HG02884 (cell line): Measurements from ENCODE around the gene MPP2.
"Not testable (repeated sequence)": the region's sequence is repeated elsewhere in the genome, so short reads cannot be mapped to it uniquely, and the experiment has no call there.

ENCODE experiments used
- ATAC-seq: cut with Tn5 transposase; IDR thresholded peaks from one replicate; pipeline ENCODE4 v1.9.1; 2021; ENCODE audit warnings: mild to moderate bottlenecking, moderate library complexity; ENCODE audit not compliant: unreplicated experiment

Gene MPP2

DNA sequence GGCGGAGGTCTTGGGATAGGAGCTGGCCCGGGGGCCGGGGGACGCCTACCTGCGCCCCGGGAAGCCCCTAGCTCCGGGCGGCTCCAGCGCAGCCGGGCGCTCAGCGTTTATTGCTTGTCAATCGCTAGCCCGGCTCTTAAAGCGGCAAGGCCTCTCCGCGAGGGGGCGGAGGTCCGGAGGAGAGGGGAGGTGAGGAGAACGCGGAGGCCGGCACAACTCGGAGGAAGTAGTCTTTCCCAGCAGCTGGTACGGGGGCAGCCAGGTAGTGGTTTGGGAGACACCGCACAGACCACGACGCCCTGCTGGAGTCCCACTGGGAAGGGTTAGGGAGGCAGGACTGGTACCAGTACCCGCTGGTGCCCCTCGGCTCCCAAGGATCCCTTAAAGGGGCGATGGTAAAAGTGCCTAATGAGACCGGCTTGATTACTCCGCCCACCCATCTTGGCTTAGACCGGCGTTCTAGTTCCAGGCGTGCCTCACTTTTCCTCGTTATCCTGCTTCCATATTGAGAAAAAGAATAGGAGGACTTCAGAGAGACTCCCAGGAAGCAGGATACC lies at the start of gene MPP2:
TSS of gene MPP2 (minus strand) at position 112 of the 557 bp plus-strand sequence. CDS start 3,076 bp downstream, outside the sequence.
- no peak for ATAC-seq

DNA sequence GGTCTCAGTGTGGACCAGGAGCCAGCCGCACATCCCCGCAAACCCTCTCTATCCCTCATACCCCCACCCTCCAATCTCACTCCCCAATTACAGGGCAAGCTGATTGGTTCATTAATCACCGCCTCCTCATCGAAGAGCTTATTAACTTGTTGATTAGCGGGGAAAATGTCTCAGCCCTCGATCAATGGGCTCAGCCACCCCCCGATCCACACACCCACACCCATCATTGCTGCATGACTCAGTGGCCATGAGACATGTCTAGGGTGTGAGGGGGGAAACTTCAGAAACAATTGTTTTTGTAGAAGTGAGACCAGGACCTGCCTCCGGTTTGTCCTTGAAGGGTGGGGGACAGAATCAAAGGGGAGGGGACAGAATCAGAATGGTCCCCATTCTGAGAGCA lies 48.9 kb upstream of the MPP2 start:
- no peak for ATAC-seq

GRCh38 chr17:43953746-43954145 lies 46.4 kb upstream of the MPP2 start, which contains the start of gene PYY:
Gene PYY (minus strand): TSS chr17:43953940. CDS start chr17:43953483, 457 bp downstream.
- ATAC-seq, result no peak

- no peak for ATAC-seq
Measured at GRCh38 chr17:43952724-43953666, 45.7 kb upstream of the MPP2 start.

GRCh38 chr17:43952351-43952723 lies 45.0 kb upstream of the MPP2 start:
- ATAC-seq, result no peak

DNA sequence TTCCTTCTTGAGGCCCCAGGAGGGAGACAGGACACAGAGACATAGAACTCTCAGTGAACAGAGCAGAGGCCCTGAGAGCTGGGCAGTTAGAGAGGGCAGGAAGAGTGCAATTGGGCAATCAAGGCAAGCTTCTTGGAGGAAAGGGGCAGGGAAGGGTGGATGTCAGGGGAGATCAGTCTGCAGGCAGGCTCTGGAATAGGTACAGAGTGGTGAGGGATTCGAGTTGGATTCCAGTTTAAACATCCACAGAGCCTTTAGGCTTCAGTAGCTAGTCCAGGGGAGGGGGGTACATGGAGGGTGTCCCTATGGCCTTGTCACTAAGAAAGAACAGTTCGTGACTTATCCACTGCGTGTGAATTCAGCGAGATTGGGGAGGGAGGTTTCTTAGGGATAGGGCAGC lies 44.4 kb upstream of the MPP2 start:
- no peak for ATAC-seq

DNA sequence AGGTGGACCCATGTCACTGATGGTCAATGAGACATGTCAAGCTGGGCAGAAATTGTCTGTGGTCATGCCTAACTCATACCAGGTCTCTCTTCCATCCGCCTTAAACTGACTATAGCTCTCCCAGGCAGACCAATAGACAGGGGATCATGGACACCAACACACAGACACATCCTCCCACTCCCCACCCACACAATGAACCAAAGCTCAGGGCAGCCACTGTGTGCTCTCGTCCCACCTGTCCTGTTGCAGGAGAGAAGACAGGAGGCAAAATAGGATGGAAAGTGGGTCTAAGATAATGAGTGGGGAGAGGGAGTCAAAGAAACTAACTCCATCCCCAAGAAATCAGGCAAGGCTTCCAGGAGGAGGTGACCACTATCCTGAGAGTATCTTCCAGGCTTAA lies 43.2 kb upstream of the MPP2 start:
- no peak for ATAC-seq

DNA sequence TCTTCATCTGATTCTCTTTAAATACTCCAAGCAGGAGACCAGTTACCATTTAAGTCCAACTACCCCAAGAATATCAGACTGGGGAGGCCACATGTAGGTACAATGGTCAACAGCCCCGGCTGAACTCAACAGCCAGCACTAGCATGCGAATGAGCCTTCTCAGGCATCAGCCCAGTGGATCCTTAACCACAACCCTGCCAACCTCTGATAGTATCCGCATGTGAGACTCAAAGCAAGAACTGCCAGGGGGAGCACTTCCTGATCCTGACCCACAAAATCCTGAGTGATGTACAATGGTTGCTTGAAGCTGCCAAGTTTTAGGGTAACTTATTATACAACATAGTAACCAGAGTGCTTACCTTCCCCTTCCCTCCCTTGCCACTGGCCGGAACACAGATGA lies 42.4 kb upstream of the MPP2 start:
- no peak for ATAC-seq

GRCh38 chr17:43946781-43947180 lies 39.4 kb upstream of the MPP2 start:
- ATAC-seq, result no peak

DNA sequence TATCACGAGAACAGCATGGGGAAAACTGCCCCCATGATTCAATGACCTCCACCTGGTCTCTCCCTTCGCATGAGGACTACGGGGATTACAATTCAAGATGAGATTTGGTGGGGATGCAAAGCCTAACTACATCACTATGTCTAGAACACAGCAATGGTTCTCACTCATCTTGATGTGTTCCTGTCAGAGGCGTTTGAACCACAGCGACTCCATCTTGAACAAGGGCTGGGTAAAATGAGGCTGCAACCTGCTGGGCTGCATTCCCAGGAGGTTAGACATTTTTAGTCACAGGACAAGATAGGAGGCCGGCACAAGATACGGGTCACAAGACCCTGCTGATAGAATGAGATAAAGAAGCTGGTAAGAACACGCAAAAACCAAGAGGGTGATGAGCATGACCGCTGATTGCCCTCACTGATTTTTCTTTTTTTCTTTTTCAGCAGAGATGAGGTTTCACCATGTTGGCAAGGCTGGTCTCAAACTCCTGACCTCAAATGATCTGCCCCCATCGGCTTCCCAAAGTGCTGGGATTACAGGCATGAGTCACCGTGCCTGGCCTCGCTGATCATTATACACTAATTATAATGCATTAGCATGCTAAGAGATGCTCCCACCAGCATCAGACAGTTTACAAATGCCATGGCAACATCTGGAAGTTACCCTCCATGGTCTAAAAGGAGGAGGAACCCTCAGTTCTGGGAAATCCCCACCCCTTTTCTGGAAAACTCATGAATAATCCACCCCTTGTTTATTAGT lies 37.9 kb upstream of the MPP2 start:
- no peak for ATAC-seq

DNA sequence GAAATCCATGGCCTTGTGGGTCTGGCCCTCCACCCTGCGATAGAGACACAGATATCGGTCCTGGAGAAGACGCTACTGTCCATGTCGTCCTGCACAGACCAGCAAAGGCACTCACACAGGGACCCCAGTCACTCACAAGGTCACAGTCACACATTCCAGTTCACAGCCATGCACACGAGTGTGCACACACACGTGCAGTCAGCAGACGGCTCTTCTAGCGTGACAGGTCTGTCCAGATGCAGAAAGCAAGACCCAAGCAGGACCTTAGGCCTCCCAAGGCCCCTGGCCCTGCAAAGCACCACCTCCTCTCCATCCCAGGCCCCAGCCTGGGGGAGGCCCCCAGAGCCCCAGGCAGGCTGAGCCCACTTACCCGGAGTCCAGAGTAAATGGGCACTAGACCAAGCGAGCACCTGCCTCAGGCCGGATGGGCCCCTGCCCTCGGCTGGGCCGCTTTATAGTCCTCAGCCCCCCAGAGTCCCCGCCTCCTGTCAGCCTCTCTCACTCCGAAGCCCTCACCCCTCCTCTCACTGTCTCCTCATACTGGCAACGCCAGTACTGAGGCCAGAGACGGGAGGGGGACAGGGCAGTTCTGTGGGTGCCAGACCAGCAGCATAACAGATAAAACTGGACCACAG lies 34.8 kb upstream of the MPP2 start, which contains the start of gene PPY:
TSS of gene PPY (minus strand) at position 426 of the 635 bp plus-strand sequence. CDS start 822 bp downstream, outside the sequence.
- no peak for ATAC-seq

- ATAC-seq, result no peak
Measured at GRCh38 chr17:43940630-43941029, 33.3 kb upstream of the MPP2 start.

DNA sequence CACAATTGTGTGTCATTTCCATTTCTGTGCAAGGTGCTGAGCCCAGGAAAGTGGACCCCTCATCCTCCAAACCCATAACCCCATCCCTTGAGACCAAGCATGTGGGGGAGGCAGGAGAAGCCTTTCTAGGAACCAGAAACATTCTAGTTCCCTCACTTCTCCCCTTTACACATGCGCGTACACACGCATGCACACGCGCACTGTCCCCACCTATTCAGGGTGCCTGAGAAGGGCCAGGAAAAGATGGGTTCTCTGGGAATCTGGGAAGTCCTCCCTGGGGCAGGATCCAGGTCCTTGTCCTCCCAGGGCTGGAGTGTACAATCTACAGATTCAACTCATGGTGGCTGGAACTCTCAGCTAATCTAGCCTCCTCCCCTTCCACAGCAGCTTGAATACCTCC lies 32.5 kb upstream of the MPP2 start:
- no peak for ATAC-seq

DNA sequence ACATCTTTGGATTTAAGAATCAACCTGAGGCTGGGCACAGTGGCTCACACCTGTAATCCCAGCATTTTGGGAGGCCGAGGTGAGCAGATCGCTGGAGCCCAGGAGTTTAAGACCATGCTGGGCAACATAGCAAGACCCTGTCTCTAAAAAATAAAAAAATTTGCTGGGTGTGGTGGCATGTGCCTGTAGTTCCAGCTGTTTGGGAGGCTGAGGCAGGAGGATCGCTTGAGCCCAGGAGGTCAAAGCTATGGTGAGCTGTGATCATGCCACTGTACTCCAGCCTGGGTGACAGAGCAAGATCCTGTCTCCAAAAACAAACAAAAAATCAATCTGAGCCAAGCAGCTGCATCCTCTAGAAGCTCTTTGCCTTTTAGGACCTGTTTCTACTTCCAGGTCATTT lies 32.1 kb upstream of the MPP2 start:
- not testable (repeated sequence) for ATAC-seq

GRCh38 chr17:43938838-43939182 lies 31.5 kb upstream of the MPP2 start:
- no peak for ATAC-seq

DNA sequence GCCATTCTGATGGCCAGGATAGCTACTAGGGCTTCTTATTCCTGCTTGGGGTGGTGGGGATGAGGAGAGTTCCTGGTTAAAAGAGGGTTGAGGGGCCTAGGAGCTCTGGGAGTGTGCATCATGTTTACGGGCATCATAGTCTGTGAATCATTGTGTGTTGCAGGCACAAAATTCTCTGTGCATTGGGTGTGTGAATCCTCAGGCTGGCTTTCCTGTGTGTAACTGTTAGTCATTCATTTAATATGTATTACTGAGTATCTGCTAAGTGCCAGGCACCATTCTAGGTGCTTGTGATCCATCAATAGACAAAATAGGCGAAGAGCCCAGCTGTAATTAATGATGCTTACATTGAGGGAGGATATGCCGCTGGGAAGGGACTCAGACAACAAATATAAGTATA lies 29.1 kb upstream of the MPP2 start:
- ATAC-seq, result no peak

DNA sequence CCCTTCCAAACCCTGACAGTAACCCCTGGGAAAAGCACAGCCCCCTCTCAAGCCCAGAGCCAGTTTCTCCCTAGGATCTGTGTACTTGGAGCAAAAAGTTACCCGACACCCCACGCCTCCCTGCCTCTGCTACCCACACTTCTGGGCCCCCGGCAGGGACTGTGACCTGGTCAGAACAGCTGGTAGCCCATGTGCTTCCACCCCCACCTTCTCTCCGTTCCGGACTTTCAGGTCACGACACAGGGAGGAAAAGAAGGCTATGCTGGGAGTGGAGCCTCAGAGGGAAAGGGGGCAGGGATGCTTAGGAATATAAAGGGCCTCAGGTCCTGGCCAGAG lies 28.6 kb upstream of the MPP2 start:
- ATAC-seq, result no peak

- no peak for ATAC-seq
Measured at GRCh38 chr17:43935204-43935925, 28.0 kb upstream of the MPP2 start.

GRCh38 chr17:43932923-43933322 lies 25.6 kb upstream of the MPP2 start:
- ATAC-seq, result no peak

- no peak for ATAC-seq
Measured at GRCh38 chr17:43932357-43932756, 25.0 kb upstream of the MPP2 start.
